Measurements from ENCODE around the gene FTHL17.

DNA sequence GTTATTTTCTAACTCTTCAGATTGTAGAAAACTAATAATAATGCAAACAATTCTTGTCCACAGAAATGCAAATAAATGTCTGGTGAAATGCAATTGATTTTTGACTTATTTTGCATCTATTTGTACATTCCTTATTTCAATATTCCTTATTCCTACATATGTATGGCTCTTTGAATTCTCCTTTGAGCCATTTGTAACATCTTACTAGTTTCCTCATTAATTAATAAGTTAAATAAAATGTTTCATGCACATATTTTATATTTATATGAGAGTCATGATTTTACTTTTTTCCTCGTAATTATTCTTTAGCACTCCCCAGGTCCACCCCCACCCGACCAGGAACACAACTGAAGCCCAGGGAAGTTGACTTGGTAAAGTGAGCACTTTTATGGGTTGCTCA lies 2.7 kb upstream of the FTHL17 start:
- TF ChIP-seq EZH2 (IDR thresholded peaks at IDR 0.05; ENCODE audit: insufficient read depth, poor library complexity, severe bottlenecking) (no peak), EZH2phosphoT487 (IDR thresholded peaks at IDR 0.05; ENCODE audit: insufficient read depth, low read depth) (no peak)
